Progenitor cell of endocrine pancreas (in vitro differentiated cells): ENCODE data around the gene ABHD14A. TPM values are rescaled to one million over a fixed set of nuclear protein-coding genes. Genes with fewer than 3 reads are reported as not detected.

ENCODE experiments used
- DNase-seq: peaks from one replicate; pipeline ENCODE4 v3.0.0; 2021; ENCODE audit warnings: low spot score; ENCODE audit not compliant: unreplicated experiment
- H3K27ac Mint-ChIP-seq: 2 replicates; pipeline ENCODE4 v1.8.0; 2021; ENCODE audit warnings: mild to moderate bottlenecking, moderate library complexity, mixed read lengths
- H3K27me3 Mint-ChIP-seq: 2 replicates; pipeline ENCODE4 v1.8.0; 2021; ENCODE audit warnings: mixed read lengths
- H3K36me3 Mint-ChIP-seq: 2 replicates; pipeline ENCODE4 v1.8.0; 2022; ENCODE audit warnings: mixed read lengths; ENCODE audit not compliant: insufficient read depth
- H3K4me1 Mint-ChIP-seq: 2 replicates; pipeline ENCODE4 v1.8.0; 2021; ENCODE audit warnings: low read depth, mixed read lengths
- H3K4me3 Mint-ChIP-seq: 2 replicates; pipeline ENCODE4 v1.8.0; 2021; ENCODE audit warnings: low read depth, mild to moderate bottlenecking, moderate library complexity, mixed read lengths
- H3K9me3 Mint-ChIP-seq: 2 replicates; pipeline ENCODE4 v1.8.0; 2021; ENCODE audit warnings: low read depth, mixed read lengths
- total RNA-seq: library from RNA; stranded (reverse); gene quantifications from 2 replicates; pipeline ENCODE4 v1.2.1, GENCODE V29; 2021
- TF ChIP-seq, protein P1 (sequence below): fragments of 200-600 bp; sonication (generic); IDR thresholded peaks from one replicate; pipeline ENCODE4 v1.5.0; 2021; ENCODE audit warnings: antibody characterized with exemption, mild to moderate bottlenecking; ENCODE audit not compliant: unreplicated experiment

ABHD14A gene
- total RNA-seq, 1 donor from 2014 or later: 19.4 TPM

DNA sequence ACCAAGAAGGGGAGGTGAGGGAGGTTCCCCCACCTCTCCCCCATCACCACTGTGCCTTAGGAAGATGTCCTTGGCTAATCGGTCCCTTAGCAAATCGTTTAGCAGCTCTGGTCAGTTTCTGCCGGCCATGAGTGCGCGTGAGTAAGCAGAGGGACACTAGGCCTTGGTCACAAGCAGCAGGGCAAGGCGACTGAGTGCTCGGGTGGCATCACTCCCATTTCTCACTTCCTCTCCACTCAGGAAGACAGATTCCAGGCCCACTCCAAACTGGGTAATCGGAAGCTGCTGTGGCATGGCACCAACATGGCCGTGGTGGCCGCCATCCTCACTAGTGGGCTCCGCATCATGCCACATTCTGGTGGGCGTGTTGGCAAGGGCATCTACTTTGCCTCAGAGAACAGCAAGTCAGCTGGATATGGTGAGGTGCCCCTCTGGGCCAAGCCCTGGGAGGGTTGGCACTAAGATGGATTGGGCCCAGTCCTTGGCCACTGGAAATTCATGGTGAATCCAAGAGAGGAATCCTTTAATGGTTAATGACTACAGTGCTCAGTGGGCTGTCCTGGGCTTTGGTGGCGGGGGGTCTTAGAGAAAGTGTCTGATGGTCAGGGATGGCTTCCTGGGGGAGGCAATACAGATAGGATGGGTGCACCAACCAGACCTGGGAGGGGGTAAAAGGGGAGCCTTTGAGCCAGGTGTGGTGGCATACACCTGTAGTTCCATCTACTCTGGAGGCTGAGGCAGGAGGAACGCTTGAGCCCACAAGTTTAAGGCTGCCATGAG, 28.7 kb upstream of the ABHD14A start:
- Mint-ChIP-seq H3K27me3 (peaks cover 9% of the 10 kb centered on the region), H3K4me1 (peaks cover 5% of the 10 kb centered on the region), H3K9me3 (no peaks in the 10 kb centered on the region), H3K36me3 (no peaks in the 10 kb centered on the region), H3K27ac (no peak overlapping the region), H3K4me3 (no peak overlapping the region)
- no peak for DNase-seq
- TF ChIP-seq, protein P1, sequence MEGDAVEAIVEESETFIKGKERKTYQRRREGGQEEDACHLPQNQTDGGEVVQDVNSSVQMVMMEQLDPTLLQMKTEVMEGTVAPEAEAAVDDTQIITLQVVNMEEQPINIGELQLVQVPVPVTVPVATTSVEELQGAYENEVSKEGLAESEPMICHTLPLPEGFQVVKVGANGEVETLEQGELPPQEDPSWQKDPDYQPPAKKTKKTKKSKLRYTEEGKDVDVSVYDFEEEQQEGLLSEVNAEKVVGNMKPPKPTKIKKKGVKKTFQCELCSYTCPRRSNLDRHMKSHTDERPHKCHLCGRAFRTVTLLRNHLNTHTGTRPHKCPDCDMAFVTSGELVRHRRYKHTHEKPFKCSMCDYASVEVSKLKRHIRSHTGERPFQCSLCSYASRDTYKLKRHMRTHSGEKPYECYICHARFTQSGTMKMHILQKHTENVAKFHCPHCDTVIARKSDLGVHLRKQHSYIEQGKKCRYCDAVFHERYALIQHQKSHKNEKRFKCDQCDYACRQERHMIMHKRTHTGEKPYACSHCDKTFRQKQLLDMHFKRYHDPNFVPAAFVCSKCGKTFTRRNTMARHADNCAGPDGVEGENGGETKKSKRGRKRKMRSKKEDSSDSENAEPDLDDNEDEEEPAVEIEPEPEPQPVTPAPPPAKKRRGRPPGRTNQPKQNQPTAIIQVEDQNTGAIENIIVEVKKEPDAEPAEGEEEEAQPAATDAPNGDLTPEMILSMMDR: no peak

DNA sequence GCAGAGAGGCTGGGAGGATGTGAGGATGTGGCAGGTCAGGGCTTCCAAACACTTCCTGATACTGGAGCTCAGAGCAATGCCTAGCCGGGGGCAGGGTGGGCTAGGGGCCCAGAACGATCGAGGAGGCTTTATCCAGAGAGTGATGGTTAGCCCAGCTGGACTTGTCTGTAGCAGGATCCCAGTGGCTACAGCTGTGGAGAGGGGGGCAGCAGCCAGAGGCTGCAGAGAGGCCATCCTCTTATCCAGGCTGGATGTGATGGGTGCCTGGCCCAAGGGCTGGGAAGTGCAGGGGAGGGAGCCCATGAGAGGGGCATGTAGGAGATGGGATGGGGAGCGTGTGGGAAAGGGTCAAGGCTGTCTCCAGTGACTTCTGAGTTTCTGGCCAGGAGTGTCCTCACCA, 28.1 kb upstream of the ABHD14A start:
- Mint-ChIP-seq H3K9me3 (no peaks in the 10 kb centered on the region), H3K4me3 (no peak overlapping the region), H3K27ac (no peak overlapping the region), H3K27me3 (peaks cover 13% of the 10 kb centered on the region), H3K36me3 (no peaks in the 10 kb centered on the region), H3K4me1 (peaks cover 2% of the 10 kb centered on the region)
- no peak for DNase-seq
- TF ChIP-seq, protein P1: no peak

DNA sequence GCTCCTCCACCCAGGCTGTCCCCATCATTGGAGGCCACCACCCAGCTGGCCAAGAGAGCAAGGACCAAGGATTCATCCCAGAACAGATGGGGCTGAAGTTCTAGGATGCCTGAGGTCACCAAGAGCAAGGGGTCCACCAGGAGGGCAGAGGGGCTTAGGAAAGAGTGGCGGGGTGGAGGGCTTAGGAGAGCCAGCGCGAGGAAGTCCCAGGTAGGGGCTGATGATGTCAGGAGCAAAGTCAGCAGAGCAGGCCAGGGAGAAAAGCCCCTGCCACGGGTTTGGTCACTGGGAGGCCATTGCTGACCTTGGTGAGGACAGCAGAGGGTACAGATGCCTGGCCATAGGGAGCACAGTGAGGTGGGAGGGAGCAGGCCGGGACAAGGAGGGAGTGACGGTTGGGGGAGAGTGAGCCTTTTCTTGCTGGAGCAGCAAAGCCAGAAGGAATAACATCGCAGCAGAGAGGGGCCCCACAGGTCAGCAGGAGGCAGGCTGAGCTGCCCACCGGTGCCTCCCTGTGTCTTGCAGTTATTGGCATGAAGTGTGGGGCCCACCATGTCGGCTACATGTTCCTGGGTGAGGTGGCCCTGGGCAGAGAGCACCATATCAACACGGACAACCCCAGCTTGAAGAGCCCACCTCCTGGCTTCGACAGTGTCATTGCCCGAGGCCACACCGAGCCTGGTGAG, 27.5 kb upstream of the ABHD14A start:
- H3K9me3 Mint-ChIP-seq: no peaks in the 10 kb centered on the region
- H3K27me3 Mint-ChIP-seq: peaks cover 18% of the 10 kb centered on the region
- no peak overlapping the region for H3K27ac Mint-ChIP-seq
- TF ChIP-seq, protein P1: no peak
- DNase-seq: no peak
- H3K4me3 Mint-ChIP-seq: no peak overlapping the region
- H3K36me3 Mint-ChIP-seq: no peaks in the 10 kb centered on the region
- peaks cover 2% of the 10 kb centered on the region for H3K4me1 Mint-ChIP-seq

DNA sequence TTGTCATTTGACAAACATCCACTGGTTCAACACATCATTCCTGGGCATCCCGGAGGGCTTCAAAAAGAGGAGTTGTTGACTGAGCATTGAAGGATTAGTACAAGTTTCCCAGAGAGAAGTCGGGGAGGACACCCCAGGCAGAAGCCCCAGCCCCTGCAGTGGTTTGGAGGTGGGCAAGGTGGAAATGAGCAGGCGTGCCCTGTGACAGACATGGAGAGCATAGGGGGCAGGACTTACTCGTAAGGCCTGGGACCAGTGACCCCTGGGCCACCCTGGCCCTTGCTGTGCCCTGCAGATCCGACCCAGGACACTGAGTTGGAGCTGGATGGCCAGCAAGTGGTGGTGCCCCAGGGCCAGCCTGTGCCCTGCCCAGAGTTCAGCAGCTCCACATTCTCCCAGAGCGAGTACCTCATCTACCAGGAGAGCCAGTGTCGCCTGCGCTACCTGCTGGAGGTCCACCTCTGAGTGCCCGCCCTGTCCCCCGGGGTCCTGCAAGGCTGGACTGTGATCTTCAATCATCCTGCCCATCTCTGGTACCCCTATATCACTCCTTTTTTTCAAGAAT, 26.8 kb upstream of the ABHD14A start:
- Mint-ChIP-seq H3K36me3 (no peaks in the 10 kb centered on the region), H3K27ac (no peak overlapping the region)
- TF ChIP-seq, protein P1: no peak

DNA sequence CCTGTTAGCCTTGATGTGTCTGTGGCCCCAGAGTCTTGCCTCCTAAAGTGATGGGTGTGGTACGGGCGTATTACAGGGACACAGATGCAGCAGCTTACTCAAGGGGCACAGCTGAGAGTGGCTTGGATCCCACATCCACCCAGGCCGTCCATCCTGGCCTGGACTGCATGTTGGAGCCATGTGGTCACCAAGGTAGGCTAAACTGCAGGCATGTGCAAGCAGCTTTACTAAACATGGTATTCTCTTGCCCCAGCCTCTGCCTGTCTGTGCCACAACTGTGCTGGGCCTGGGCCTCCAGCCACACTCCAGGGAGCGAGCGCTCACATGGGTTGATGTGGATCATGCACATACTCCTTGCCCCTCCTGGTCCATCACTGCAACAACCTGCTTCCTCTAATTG, 25.7 kb upstream of the ABHD14A start:
- peaks cover 32% of the 10 kb centered on the region for H3K27me3 Mint-ChIP-seq
- H3K4me3 Mint-ChIP-seq: no peak overlapping the region
- H3K36me3 Mint-ChIP-seq: no peaks in the 10 kb centered on the region
- no peaks in the 10 kb centered on the region for H3K9me3 Mint-ChIP-seq
- no peak for DNase-seq
- no peaks in the 10 kb centered on the region for H3K4me1 Mint-ChIP-seq
- TF ChIP-seq, protein P1: no peak
- no peak overlapping the region for H3K27ac Mint-ChIP-seq

More for the DNA sequence above, 26.8 kb upstream of the ABHD14A start:
- no peak overlapping the region for H3K4me3 Mint-ChIP-seq
- H3K27me3 Mint-ChIP-seq: peaks cover 22% of the 10 kb centered on the region
- DNase-seq: no peak
- H3K9me3 Mint-ChIP-seq: no peaks in the 10 kb centered on the region
- no peaks in the 10 kb centered on the region for H3K4me1 Mint-ChIP-seq
